OCI-LY1 (cell line): Measurements from ENCODE around the gene ALPI.
"Not testable (repeated sequence)": the region's sequence is repeated elsewhere in the genome, so short reads cannot be mapped to it uniquely, and the experiment has no call there.

Experiments used
- H2AFZ ChIP-seq: fragments of 200-600 bp; sonication (generic), shearing (Covaris generic); 2 replicates; pipeline ENCODE4 v1.6.0; 2014; ENCODE audit warnings: antibody characterized with exemption, mild to moderate bottlenecking, low read length
- H3F3A ChIP-seq: fragments of 200-600 bp; sonication (generic), shearing (Covaris generic); 2 replicates; pipeline ENCODE4 v1.6.0; 2014; ENCODE audit warnings: mild to moderate bottlenecking, antibody characterized with exemption, low read length, moderate library complexity; ENCODE audit not compliant: insufficient read depth
- H3K27ac ChIP-seq: fragments of 200-600 bp; sonication (generic); 2 replicates; pipeline ENCODE4 v1.5.1; 2014; ENCODE audit warnings: low read length, mixed run types, mild to moderate bottlenecking, low read depth; ENCODE audit not compliant: poor library complexity, severe bottlenecking
- H3K27me3 ChIP-seq: fragments of 200-600 bp; sonication (generic); 2 replicates; pipeline ENCODE4 v1.6.0; 2014; ENCODE audit warnings: antibody characterized with exemption, mild to moderate bottlenecking, low read length, moderate library complexity; ENCODE audit not compliant: insufficient read depth
- H3K36me3 ChIP-seq: fragments of 200-600 bp; sonication (generic); 2 replicates; pipeline ENCODE4 v1.6.1; 2014; ENCODE audit warnings: mild to moderate bottlenecking, antibody characterized with exemption, low read length, moderate library complexity, mixed read lengths; ENCODE audit not compliant: insufficient read depth
- H3K4me1 ChIP-seq: fragments of 200-600 bp; sonication (generic); 2 replicates; pipeline ENCODE4 v1.5.1; 2014; ENCODE audit warnings: mild to moderate bottlenecking, low read length, moderate library complexity; ENCODE audit not compliant: insufficient read depth, severe bottlenecking
- H3K4me2 ChIP-seq: fragments of 200-600 bp; sonication (generic), shearing (Covaris generic); 2 replicates; pipeline ENCODE4 v1.6.1; 2014; ENCODE audit warnings: low read length
- H3K4me3 ChIP-seq: fragments of 200-600 bp; sonication (generic); 2 replicates; pipeline ENCODE4 v1.5.1; 2014; ENCODE audit warnings: low read length, low read depth, mild to moderate bottlenecking, mixed read lengths; ENCODE audit not compliant: poor library complexity, severe bottlenecking
- H3K79me2 ChIP-seq: fragments of 200-600 bp; shearing (Covaris generic); 2 replicates; pipeline ENCODE4 v1.6.1; 2016; ENCODE audit warnings: mixed run types, low read length, mixed read lengths; ENCODE audit not compliant: insufficient read depth
- H3K9ac ChIP-seq: fragments of 200-600 bp; sonication (generic), shearing (Covaris generic); 2 replicates; pipeline ENCODE4 v1.6.1; 2014; ENCODE audit warnings: mild to moderate bottlenecking, low read length, mixed read lengths
- H3K9me2 ChIP-seq: fragments of 200-600 bp; sonication (generic), shearing (Covaris generic); 2 replicates; pipeline ENCODE4 v1.6.1; 2014; ENCODE audit warnings: low read depth, mild to moderate bottlenecking, low read length, mixed read lengths
- H3K9me3 ChIP-seq: fragments of 200-600 bp; shearing (Covaris generic); 2 replicates; pipeline ENCODE4 v1.6.1; 2014; ENCODE audit warnings: low read length, mixed read lengths
- H4K20me1 ChIP-seq: fragments of 200-600 bp; sonication (generic), shearing (Covaris generic); 2 replicates; pipeline ENCODE4 v1.6.0; 2016; ENCODE audit warnings: mild to moderate bottlenecking, low read length; ENCODE audit not compliant: insufficient read depth
- EZH2 ChIP-seq: fragments of 200-600 bp; sonication (generic), shearing (Covaris generic); IDR thresholded peaks from 2 replicates; pipeline ENCODE4 v1.8.0; 2017; ENCODE audit warnings: borderline replicate concordance, mixed run types, mild to moderate bottlenecking, antibody characterized with exemption, low read length, moderate library complexity, mixed read lengths
- TF ChIP-seq, protein P1 (sequence below): fragments of 200-600 bp; sonication (generic), shearing (Covaris generic); IDR thresholded peaks from 2 replicates; pipeline ENCODE4 v1.5.1; 2017; ENCODE audit warnings: mild to moderate bottlenecking, antibody characterized with exemption, low read length, moderate library complexity, mixed read lengths

ALPI gene

DNA sequence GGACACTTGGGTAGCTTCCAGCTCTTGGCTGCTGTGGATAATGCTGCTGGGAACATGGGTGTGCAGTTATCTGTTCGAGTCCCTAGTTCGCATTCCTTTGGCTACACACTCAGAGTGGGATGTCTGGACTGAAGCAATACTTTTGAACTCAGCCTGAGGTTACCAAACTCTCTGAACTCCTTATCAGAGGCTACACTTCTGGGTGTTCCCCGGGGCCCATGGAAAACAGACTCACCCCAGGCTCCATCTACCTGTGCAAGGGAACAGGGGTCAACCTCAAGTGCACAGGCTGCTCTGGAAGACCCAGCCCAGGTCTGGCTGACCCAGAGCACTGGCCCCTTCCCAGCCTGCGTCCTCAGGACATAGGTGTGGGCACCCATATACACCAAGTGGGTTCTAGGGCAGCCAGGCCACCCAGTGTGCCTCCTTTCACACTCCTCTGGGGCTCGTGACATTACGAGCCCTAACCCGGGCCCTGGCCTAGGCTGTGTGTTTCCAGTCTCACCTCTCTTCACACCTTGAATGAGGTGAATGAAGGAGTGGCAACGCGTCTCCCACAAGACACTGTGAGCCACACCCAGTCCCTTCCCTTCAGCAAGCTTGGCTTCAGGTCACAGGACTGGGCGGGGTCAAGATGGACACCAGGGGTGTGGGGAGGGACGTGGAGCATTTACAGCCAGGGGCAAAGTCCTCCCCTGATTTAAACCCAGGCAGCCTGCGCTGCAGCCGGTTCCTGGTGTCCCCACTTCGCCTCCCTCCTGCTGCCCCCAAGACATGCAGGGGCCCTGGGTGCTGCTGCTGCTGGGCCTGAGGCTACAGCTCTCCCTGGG, at the start of gene ALPI:
Gene ALPI (plus strand): TSS at position 728 of the 830 bp plus-strand sequence. CDS start 47 bp downstream, at position 775.
- Histone ChIP-seq H3K9me3 (no peaks in the 10 kb centered on the region), H4K20me1 (no peaks in the 10 kb centered on the region), H3K4me1 (no peaks in the 10 kb centered on the region), H3K27me3 (0 out of 2 replicates have a peak, but pooled peaks cover 11% of the 10 kb centered on the region), H3K4me3 (no peak within 1 kb of the TSS), H2AFZ (no peak within 1 kb of the TSS), H3K9me2 (no peaks in the 10 kb centered on the region), H3K36me3 (no peaks in the 10 kb centered on the region), H3K4me2 (no peak within 1 kb of the TSS), H3F3A (no peaks in the 10 kb centered on the region), H3K27ac (no peak within 1 kb of the TSS), H3K79me2 (no peaks in the 10 kb centered on the region), H3K9ac (no peak within 1 kb of the TSS)
- no peak for TF ChIP-seq EZH2

DNA sequence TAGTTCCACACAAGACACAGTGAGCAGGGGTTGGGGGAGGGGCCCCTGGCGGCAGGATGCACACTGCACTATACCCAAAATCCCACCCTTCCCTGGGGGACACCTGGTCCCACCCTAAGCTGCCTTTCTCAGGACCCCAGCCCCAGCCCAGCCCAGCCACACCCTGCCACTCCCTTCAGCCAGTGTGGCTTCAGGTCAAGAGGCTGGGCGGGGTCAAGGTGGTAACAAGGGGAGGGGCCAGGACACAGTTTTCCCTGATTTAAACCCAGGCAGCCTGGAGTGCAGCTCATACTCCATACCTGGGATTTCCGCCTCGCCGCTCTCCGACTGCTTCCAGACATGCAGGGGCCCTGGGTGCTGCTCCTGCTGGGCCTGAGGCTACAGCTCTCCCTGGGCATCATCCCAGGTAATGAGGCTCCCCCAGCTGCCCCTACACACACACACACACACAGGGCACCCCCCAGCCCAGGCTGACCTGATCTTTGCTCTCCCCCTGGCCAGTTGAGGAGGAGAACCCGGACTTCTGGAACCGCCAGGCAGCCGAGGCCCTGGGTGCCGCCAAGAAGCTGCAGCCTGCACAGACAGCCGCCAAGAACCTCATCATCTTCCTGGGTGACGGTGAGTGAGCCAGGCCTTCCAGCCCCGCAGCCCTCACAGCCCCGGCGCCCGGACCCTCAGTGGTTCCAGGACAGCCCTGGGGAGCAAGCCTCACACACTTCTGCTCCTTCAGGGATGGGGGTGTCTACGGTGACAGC, 49.2 kb upstream of the ALPI start, which contains the start of gene ALPG:
Gene ALPG (plus strand): TSS at position 289 of the 755 bp plus-strand sequence. CDS start 51 bp downstream, at position 340.
- H3K4me1 ChIP-seq = no peaks in the 10 kb centered on the region
- H3K9ac ChIP-seq = no peak within 1 kb of the TSS
- no peak for TF ChIP-seq EZH2
- TF ChIP-seq, protein P1, sequence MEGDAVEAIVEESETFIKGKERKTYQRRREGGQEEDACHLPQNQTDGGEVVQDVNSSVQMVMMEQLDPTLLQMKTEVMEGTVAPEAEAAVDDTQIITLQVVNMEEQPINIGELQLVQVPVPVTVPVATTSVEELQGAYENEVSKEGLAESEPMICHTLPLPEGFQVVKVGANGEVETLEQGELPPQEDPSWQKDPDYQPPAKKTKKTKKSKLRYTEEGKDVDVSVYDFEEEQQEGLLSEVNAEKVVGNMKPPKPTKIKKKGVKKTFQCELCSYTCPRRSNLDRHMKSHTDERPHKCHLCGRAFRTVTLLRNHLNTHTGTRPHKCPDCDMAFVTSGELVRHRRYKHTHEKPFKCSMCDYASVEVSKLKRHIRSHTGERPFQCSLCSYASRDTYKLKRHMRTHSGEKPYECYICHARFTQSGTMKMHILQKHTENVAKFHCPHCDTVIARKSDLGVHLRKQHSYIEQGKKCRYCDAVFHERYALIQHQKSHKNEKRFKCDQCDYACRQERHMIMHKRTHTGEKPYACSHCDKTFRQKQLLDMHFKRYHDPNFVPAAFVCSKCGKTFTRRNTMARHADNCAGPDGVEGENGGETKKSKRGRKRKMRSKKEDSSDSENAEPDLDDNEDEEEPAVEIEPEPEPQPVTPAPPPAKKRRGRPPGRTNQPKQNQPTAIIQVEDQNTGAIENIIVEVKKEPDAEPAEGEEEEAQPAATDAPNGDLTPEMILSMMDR = no peak
- H2AFZ ChIP-seq = no peak within 1 kb of the TSS
- no peaks in the 10 kb centered on the region for H3K27me3 ChIP-seq
- H4K20me1 ChIP-seq = no peaks in the 10 kb centered on the region
- no peaks in the 10 kb centered on the region for H3F3A ChIP-seq
- no peak within 1 kb of the TSS for H3K4me2 ChIP-seq
- H3K9me3 ChIP-seq = no peaks in the 10 kb centered on the region
- H3K27ac ChIP-seq = no peak within 1 kb of the TSS
- no peaks in the 10 kb centered on the region for H3K36me3 ChIP-seq
- no peaks in the 10 kb centered on the region for H3K79me2 ChIP-seq
- H3K9me2 ChIP-seq = no peaks in the 10 kb centered on the region
- H3K4me3 ChIP-seq = no peak within 1 kb of the TSS

DNA sequence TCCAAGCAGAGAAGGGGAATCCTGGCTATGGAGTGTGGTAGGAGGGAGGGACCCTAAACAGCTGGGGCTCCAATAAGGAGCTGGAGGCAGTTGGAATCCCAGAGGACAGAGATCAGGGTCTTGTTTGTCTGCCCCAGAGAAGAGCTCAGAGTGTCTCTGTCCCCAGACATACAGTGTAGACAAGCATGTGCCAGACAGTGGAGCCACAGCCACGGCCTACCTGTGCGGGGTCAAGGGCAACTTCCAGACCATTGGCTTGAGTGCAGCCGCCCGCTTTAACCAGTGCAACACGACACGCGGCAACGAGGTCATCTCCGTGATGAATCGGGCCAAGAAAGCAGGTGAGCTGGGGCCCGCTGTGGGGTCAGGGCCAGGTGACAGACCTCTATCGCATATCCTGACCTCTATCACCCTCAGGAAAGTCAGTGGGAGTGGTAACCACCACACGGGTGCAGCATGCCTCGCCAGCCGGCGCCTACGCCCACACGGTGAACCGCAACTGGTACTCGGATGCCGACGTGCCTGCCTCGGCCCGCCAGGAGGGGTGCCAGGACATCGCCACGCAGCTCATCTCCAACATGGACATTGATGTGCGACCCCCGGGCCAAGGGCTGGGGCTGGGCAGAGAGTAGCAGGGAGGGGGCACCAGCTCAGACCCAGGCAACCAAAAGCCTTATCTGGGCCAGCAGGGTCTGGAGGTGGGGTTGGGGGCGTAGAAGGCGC, 48.4 kb upstream of the ALPI start:
- not testable (repeated sequence) for H3K27ac ChIP-seq, H3K4me2 ChIP-seq, H2AFZ ChIP-seq, H3K4me1 ChIP-seq, H3K79me2 ChIP-seq, H3K9ac ChIP-seq, H3K36me3 ChIP-seq, H3F3A ChIP-seq, H3K4me3 ChIP-seq, H4K20me1 ChIP-seq, H3K9me2 ChIP-seq, H3K27me3 ChIP-seq, H3K9me3 ChIP-seq

DNA sequence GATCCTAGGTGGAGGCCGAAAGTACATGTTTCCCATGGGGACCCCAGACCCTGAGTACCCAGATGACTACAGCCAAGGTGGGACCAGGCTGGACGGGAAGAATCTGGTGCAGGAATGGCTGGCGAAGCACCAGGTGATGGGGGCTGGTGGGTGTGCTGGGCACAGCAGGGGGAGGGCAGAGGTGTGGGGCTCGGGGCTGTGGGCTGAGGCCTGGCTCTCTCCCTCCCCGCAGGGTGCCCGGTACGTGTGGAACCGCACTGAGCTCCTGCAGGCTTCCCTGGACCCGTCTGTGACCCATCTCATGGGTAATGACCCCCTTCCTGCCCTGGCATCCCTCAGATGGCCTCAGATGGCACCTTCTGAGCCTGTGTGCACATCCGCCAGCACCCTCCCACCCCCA, 47.7 kb upstream of the ALPI start:
- H3K4me2 ChIP-seq, H3K9me2 ChIP-seq, H3K4me1 ChIP-seq, H2AFZ ChIP-seq, H3K4me3 ChIP-seq, H3K9me3 ChIP-seq, H3K36me3 ChIP-seq, H3F3A ChIP-seq, H3K9ac ChIP-seq, H3K27me3 ChIP-seq, H3K79me2 ChIP-seq, H3K27ac ChIP-seq, H4K20me1 ChIP-seq: not testable (repeated sequence)

DNA sequence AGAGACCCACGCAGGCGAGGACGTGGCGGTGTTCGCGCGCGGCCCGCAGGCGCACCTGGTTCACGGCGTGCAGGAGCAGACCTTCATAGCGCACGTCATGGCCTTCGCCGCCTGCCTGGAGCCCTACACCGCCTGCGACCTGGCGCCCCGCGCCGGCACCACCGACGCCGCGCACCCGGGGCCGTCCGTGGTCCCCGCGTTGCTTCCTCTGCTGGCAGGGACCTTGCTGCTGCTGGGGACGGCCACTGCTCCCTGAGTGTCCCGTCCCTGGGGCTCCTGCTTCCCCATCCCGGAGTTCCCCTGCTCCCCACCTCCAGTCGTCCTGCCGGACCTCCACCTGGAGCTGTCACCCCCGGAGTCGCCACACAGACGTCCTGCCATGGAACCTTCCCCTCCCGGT, 46.3 kb upstream of the ALPI start:
- not testable (repeated sequence) for H3K27me3 ChIP-seq, H3K4me2 ChIP-seq, H3K79me2 ChIP-seq, H3K9me2 ChIP-seq, H2AFZ ChIP-seq, H3K4me1 ChIP-seq, H4K20me1 ChIP-seq, H3K36me3 ChIP-seq, H3K9me3 ChIP-seq, H3F3A ChIP-seq, H3K9ac ChIP-seq, H3K27ac ChIP-seq, H3K4me3 ChIP-seq
